Measurements from ENCODE around the gene SPATA13. TPM values are rescaled to one million over a fixed set of nuclear protein-coding genes. Genes with fewer than 3 reads are reported as not detected.

Gene SPATA13
- total RNA-seq, 1 donor from 2014 or later: 2.2 TPM

Other genes starting within 250 kb of the SPATA13 start
- not detected for gene C1QTNF9, start 148.9 kb downstream of the SPATA13 start, total RNA-seq